ENCODE results near the gene ATAT1.

Gene ATAT1

DNA sequence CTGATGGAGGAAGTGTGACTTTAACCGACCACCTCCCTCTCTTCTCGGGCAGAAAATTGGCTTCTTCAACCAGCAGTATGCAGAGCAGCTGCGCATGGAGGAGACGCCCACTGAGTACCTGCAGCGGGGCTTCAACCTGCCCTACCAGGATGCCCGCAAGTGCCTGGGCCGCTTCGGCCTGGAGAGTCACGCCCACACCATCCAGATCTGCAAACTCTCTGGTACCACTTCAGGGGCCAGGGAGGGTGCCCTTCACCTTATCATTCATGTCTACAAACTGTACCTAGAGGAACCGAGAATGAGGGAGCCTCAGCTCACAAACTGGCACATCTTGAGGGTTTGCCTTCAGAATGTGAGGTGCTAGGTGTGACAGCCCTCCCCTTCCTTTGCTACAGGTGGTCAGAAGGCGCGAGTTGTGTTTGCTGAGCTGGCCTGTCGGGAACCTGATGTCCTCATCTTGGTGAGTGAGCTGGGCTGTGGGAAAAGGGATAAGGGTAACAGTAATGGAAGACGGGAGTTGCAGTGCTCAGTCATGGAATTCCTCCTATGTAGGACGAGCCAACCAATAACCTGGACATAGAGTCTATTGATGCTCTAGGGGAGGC lies 36.8 kb upstream of the ATAT1 start:
- no peak for TF ChIP-seq EGR1 (IDR thresholded peaks at IDR 0.05)
- TF ChIP-seq, protein P1, sequence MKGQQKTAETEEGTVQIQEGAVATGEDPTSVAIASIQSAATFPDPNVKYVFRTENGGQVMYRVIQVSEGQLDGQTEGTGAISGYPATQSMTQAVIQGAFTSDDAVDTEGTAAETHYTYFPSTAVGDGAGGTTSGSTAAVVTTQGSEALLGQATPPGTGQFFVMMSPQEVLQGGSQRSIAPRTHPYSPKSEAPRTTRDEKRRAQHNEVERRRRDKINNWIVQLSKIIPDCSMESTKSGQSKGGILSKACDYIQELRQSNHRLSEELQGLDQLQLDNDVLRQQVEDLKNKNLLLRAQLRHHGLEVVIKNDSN (IDR thresholded peaks at IDR 0.05), result no peak
- no peak for TF ChIP-seq EP300 (IDR thresholded peaks at IDR 0.05; ENCODE audit: borderline replicate concordance)
- no peak for TF ChIP-seq TEAD4 (IDR thresholded peaks at IDR 0.05)
- no peak for TF ChIP-seq TAF1 (IDR thresholded peaks at IDR 0.05; ENCODE audit: low read depth)
- no peak for TF ChIP-seq NFIC (IDR thresholded peaks at IDR 0.05)
- TF ChIP-seq REST (IDR thresholded peaks at IDR 0.05; ENCODE audit: low read depth), result no peak
- no peak for TF ChIP-seq YY1 (IDR thresholded peaks at IDR 0.05; ENCODE audit: low read depth)
- no peak for TF ChIP-seq FOXM1 (IDR thresholded peaks at IDR 0.05; ENCODE audit: borderline replicate concordance, low read depth)
- no peak for TF ChIP-seq CREB1 (IDR thresholded peaks at IDR 0.05; ENCODE audit: low read depth)

DNA sequence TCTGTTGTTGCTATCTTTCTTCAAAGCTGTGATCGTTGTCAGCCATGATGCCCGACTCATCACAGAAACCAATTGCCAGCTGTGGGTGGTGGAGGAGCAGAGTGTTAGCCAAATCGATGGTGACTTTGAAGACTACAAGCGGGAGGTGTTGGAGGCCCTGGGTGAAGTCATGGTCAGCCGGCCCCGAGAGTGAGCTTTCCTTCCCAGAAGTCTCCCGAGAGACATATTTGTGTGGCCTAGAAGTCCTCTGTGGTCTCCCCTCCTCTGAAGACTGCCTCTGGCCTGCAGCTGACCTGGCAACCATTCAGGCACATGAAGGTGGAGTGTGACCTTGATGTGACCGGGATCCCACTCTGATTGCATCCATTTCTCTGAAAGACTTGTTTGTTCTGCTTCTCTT lies 36.2 kb upstream of the ATAT1 start:
- TF ChIP-seq EP300 (IDR thresholded peaks at IDR 0.05; ENCODE audit: borderline replicate concordance) (peak; percentile 4; the same call in 1 of the 2 replicates), YY1 (IDR thresholded peaks at IDR 0.05; ENCODE audit: low read depth) (no peak), CEBPB (IDR thresholded peaks at IDR 0.05) (no peak)

DNA sequence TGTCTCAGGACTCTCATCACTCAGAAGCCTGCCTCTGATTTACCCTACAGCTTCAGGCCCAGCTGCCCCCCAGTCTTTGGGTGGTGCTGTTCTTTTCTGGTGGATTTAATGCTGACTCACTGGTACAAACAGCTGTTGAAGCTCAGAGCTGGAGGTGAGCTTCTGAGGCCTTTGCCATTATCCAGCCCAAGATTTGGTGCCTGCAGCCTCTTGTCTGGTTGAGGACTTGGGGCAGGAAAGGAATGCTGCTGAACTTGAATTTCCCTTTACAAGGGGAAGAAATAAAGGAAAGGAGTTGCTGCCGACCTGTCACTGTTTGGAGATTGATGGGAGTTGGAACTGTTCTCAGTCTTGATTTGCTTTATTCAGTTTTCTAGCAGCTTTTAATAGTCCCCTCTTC lies 35.7 kb upstream of the ATAT1 start:
- TF ChIP-seq RAD21 (IDR thresholded peaks at IDR 0.05; ENCODE audit: low read depth) (no peak; the same call in 1 of the 2 replicates), TCF12 (IDR thresholded peaks at IDR 0.05; ENCODE audit: low read depth) (0 out of 2 replicates have a peak, but pooled peaks have one; percentile 26), TEAD4 (IDR thresholded peaks at IDR 0.05) (peak; percentile 76), EP300 (IDR thresholded peaks at IDR 0.05; ENCODE audit: borderline replicate concordance) (no peak), ZBTB7A (IDR thresholded peaks at IDR 0.05; ENCODE audit: low read depth) (no peak), CEBPB (IDR thresholded peaks at IDR 0.05) (no peak), YY1 (IDR thresholded peaks at IDR 0.05; ENCODE audit: low read depth) (no peak), TAF1 (IDR thresholded peaks at IDR 0.05; ENCODE audit: low read depth) (no peak), EGR1 (IDR thresholded peaks at IDR 0.05) (no peak), FOXM1 (IDR thresholded peaks at IDR 0.05; ENCODE audit: borderline replicate concordance, low read depth) (no peak), CREB1 (IDR thresholded peaks at IDR 0.05; ENCODE audit: low read depth) (no peak), NFIC (IDR thresholded peaks at IDR 0.05) (peak; percentile 50; the same call in 1 of the 2 replicates), REST (IDR thresholded peaks at IDR 0.05; ENCODE audit: low read depth) (no peak)
- TF ChIP-seq, protein P2, sequence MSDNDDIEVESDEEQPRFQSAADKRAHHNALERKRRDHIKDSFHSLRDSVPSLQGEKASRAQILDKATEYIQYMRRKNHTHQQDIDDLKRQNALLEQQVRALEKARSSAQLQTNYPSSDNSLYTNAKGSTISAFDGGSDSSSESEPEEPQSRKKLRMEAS (IDR thresholded peaks at IDR 0.05), result no peak
- TF ChIP-seq, protein P1 (IDR thresholded peaks at IDR 0.05), result no peak

DNA sequence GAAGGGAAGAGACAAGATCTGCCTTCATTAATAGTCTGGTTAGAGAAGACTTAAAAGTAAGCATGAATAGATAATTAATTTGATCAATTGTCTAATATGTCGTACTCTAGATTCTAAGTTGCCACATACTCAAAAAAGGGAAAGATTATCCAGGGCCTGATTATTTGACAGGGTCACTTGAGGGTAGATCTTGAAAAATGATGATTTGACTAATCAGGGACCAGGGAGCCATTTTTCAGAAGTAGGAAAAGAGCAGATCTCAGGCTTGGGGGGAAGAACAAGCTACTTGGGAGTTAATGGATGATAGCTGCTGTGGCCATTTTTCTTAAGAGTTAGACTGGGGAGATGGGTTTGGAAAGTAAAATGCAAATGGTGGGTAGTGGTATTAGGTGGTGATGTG lies 34.4 kb upstream of the ATAT1 start:
- no peak for TF ChIP-seq YY1 (IDR thresholded peaks at IDR 0.05; ENCODE audit: low read depth)
- TF ChIP-seq EP300 (IDR thresholded peaks at IDR 0.05; ENCODE audit: borderline replicate concordance), result no peak
- TF ChIP-seq RAD21 (IDR thresholded peaks at IDR 0.05; ENCODE audit: low read depth), result no peak
- TF ChIP-seq NFIC (IDR thresholded peaks at IDR 0.05), result no peak
- TF ChIP-seq REST (IDR thresholded peaks at IDR 0.05; ENCODE audit: low read depth), result no peak
- TF ChIP-seq FOXM1 (IDR thresholded peaks at IDR 0.05; ENCODE audit: borderline replicate concordance, low read depth), result no peak
- no peak for TF ChIP-seq TEAD4 (IDR thresholded peaks at IDR 0.05)
- TF ChIP-seq EGR1 (IDR thresholded peaks at IDR 0.05), result no peak
- TF ChIP-seq, protein P2 (IDR thresholded peaks at IDR 0.05), result no peak
- no peak for TF ChIP-seq CREB1 (IDR thresholded peaks at IDR 0.05; ENCODE audit: low read depth)
- no peak for TF ChIP-seq TAF1 (IDR thresholded peaks at IDR 0.05; ENCODE audit: low read depth)
- TF ChIP-seq CEBPB (IDR thresholded peaks at IDR 0.05), result no peak
- no peak for TF ChIP-seq TCF12 (IDR thresholded peaks at IDR 0.05; ENCODE audit: low read depth)
- TF ChIP-seq ZBTB7A (IDR thresholded peaks at IDR 0.05; ENCODE audit: low read depth), result no peak
- TF ChIP-seq, protein P1 (IDR thresholded peaks at IDR 0.05), result no peak
